ENCODE data around the gene FOXI3.

The FOXI3 gene

DNA sequence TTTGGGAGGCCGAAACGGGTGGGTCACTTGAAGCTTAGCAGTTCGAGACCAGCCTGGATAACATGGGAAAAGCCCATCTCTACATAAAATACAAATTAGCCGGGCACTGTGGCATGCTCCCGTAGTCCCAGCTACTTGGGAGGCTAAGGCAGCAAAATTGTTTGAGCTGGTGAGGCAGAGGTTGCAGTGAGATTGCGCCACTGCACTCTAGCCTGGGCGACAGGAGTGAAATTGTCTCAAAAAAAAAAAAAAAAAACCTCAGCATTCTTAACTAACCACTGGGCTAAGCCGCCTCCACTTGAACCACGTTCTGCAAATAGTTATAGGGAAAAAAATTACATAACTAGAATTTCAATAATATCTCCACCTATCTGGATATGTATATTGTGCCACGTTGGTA is 2.3 kb downstream of the FOXI3 start:
- H3K36me3 Mint-ChIP-seq (ENCODE audit: low read depth) = no peaks in the 10 kb centered on the region

DNA sequence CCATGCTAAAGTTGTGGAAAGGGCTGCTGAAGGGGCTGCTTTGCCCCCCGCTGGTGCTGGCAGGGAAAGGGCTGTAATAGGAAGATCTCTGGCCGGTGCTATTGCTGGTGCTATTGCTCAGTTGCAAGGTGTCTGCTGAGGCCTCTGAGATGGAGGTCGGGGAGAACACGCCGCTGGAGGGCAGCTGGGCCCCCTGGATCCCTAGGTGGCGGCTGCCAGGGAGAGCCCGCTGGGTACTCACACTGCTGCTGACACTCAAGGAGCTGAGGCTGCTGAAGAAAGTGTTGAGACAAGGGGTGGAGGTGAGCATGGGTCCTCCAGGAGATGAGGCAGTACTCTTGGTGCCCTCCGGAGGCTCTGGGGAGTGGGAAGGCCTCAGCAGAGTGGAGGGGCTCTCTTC is 4.2 kb downstream of the FOXI3 start:
- no peak overlapping the region for H3K27ac Mint-ChIP-seq
- H3K4me1 Mint-ChIP-seq = peaks cover 6% of the 10 kb centered on the region
- H3K9me3 Mint-ChIP-seq = no peaks in the 10 kb centered on the region
- no peaks in the 10 kb centered on the region for H3K36me3 Mint-ChIP-seq (ENCODE audit: low read depth)
- TF ChIP-seq, protein P1, sequence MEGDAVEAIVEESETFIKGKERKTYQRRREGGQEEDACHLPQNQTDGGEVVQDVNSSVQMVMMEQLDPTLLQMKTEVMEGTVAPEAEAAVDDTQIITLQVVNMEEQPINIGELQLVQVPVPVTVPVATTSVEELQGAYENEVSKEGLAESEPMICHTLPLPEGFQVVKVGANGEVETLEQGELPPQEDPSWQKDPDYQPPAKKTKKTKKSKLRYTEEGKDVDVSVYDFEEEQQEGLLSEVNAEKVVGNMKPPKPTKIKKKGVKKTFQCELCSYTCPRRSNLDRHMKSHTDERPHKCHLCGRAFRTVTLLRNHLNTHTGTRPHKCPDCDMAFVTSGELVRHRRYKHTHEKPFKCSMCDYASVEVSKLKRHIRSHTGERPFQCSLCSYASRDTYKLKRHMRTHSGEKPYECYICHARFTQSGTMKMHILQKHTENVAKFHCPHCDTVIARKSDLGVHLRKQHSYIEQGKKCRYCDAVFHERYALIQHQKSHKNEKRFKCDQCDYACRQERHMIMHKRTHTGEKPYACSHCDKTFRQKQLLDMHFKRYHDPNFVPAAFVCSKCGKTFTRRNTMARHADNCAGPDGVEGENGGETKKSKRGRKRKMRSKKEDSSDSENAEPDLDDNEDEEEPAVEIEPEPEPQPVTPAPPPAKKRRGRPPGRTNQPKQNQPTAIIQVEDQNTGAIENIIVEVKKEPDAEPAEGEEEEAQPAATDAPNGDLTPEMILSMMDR (IDR thresholded peaks at IDR 0.05; ENCODE audit: unreplicated experiment in 3 of 3) = no peak
- H3K27me3 Mint-ChIP-seq (ENCODE audit: low read depth) = peaks cover 79% of the 10 kb centered on the region
- no peak overlapping the region for H3K4me3 Mint-ChIP-seq

More for the DNA sequence above, 2.3 kb downstream of the FOXI3 start:
- Mint-ChIP-seq H3K9me3 (no peaks in the 10 kb centered on the region), H3K27me3 (ENCODE audit: low read depth) (peaks cover 89% of the 10 kb centered on the region), H3K4me3 (no peak overlapping the region), H3K27ac (no peak overlapping the region), H3K4me1 (peaks cover 6% of the 10 kb centered on the region)
- TF ChIP-seq, protein P1 (IDR thresholded peaks at IDR 0.05; ENCODE audit: unreplicated experiment in 3 of 3) = no peak

DNA sequence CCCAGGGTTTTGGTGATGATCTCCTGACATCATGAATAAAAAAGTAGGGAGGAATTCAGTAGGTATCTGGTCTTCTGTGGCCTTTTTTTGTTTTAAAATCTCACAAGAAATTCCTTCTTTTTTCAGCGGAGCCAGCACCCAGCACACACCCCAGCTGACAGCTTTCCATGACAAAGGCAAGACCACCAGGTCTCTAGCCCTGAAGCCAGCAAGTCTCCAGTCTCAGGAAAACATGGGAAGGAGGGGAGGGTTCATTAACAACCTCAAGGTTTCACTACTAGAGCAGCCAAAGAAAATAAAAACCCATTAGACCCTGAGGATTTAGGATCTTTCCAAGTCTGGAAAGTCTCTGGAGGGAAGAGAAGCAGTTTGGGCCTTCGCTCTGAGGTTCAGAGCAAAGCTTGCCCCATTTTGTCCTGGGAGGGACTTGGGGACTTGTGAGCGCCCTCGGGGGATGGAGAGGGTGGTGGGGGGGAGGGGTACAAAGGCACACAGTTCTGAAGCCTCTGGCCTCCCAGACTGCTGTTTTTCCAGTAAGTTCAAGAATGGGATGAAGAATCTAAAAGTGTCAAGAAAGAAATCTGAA is 9.0 kb downstream of the FOXI3 start:
- no peaks in the 10 kb centered on the region for H3K4me1 Mint-ChIP-seq
- no peak overlapping the region for H3K4me3 Mint-ChIP-seq
- no peaks in the 10 kb centered on the region for H3K9me3 Mint-ChIP-seq
- no peaks in the 10 kb centered on the region for H3K36me3 Mint-ChIP-seq (ENCODE audit: low read depth)
- TF ChIP-seq, protein P1 (IDR thresholded peaks at IDR 0.05; ENCODE audit: unreplicated experiment in 3 of 3) = no peak
- peaks cover 50% of the 10 kb centered on the region for H3K27me3 Mint-ChIP-seq (ENCODE audit: low read depth)
- H3K27ac Mint-ChIP-seq = no peak overlapping the region

DNA sequence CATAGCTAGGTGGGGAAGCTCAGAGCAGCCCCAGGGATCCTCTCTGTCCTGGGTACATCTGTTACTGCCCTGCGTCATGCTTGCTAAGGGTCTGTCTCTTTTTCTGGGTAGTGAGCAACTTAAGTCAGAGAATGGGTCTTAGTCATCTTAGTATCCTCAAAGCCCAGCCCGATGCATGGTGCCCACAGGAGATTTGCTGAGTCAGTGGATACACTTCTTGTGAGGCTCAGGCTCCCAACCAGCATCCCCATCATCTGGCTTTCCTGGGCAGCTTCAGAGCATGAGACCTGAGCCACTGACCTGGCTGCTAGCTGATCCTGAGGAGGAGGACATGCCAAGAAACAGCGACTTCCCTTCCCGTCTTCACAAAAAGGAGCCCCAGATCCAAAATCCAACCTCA is 10.0 kb downstream of the FOXI3 start:
- Mint-ChIP-seq H3K36me3 (ENCODE audit: low read depth) (no peaks in the 10 kb centered on the region), H3K4me3 (no peak overlapping the region), H3K27me3 (ENCODE audit: low read depth) (peaks cover 40% of the 10 kb centered on the region), H3K27ac (no peak overlapping the region), H3K9me3 (no peaks in the 10 kb centered on the region), H3K4me1 (no peaks in the 10 kb centered on the region)
- TF ChIP-seq, protein P1 (IDR thresholded peaks at IDR 0.05; ENCODE audit: unreplicated experiment in 3 of 3) = no peak

DNA sequence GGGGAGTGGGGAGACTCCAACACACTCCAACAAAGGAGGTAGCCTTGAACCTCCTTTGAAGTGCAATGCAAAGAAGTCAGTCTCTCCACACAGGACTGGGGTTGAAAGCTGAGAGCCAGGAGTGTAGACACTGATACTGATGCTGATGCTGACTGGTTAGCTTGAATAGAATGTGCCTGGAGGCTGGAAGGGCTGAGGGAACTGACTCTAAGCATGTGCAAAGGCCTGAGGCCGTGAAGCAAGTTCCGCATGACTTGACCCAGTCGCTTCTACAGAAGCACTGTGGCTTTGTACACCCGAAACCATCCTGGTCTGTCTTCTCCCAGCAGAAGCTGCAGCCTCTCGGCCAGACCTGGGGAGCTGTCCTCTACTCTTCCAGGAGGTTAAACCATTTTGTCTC is 10.4 kb downstream of the FOXI3 start:
- no peak overlapping the region for H3K27ac Mint-ChIP-seq
- no peaks in the 10 kb centered on the region for H3K4me1 Mint-ChIP-seq
- H3K4me3 Mint-ChIP-seq = no peak overlapping the region
- TF ChIP-seq, protein P1 (IDR thresholded peaks at IDR 0.05; ENCODE audit: unreplicated experiment in 3 of 3) = no peak
- no peaks in the 10 kb centered on the region for H3K9me3 Mint-ChIP-seq
- H3K27me3 Mint-ChIP-seq (ENCODE audit: low read depth) = peaks cover 36% of the 10 kb centered on the region
- no peaks in the 10 kb centered on the region for H3K36me3 Mint-ChIP-seq (ENCODE audit: low read depth)

DNA sequence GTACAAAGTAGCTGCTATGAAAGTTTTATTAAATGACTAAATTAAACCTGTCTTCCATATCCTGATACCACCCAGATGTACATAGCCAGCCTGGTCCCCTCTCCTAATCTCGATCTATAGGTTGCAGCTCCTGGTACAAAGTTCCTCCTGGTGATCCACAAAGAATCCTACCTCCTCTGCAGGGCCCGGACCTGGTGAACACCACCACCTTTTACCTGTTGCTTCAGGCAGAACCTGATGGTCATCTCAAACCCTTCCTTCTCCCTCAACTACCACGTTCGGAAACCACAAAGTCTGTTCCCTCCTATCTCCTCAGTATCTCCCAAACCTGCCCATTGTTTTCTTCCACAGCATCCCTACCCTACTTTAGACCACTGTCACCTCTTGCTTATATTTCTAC is 15.5 kb downstream of the FOXI3 start:
- TF ChIP-seq, protein P1 (IDR thresholded peaks at IDR 0.05; ENCODE audit: unreplicated experiment in 3 of 3) = no peak
- Mint-ChIP-seq H3K36me3 (ENCODE audit: low read depth) (no peaks in the 10 kb centered on the region), H3K27me3 (ENCODE audit: low read depth) (peaks cover 20% of the 10 kb centered on the region), H3K27ac (no peak overlapping the region), H3K4me3 (no peak overlapping the region), H3K9me3 (no peaks in the 10 kb centered on the region), H3K4me1 (no peaks in the 10 kb centered on the region)
